ENCODE results near the gene MOB3B.

The MOB3B gene

DNA sequence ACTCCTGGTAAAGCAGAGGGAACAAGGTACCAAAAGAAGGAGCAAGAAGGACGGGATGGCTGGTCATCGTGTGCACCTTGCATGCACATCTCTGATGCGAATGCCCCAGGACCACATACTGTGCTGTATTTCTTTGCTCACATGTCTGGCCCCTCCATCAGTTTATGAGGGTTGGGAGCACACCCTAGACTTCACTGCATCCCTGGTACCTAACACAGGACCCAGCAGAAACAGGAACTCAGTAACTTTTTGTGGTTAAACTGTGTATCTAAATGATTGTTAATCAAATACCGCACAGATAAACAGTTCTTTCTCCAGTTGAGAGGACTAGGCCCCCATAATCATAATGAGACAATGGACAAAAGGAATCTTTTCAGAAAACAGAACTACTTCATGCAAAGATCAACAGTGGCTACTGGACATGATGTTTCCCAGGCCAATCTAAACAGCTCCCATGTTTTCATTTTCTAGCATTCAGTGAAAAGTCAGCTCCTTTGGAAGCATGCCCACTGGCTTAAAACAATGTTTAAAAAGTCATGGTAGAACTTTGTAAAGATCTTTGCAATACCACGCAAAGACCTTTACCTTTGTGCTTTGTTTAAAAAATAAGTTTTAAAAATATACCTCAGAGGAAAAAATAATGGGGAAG lies 61.0 kb downstream of the MOB3B start:
- no peak for TF ChIP-seq REST (tag by site-specific recombination; IDR thresholded peaks at IDR 0.05)
- TF ChIP-seq EGR2 (tag by site-specific recombination; IDR thresholded peaks at IDR 0.05; ENCODE audit: low read depth), result no peak
- TF ChIP-seq, protein P1, sequence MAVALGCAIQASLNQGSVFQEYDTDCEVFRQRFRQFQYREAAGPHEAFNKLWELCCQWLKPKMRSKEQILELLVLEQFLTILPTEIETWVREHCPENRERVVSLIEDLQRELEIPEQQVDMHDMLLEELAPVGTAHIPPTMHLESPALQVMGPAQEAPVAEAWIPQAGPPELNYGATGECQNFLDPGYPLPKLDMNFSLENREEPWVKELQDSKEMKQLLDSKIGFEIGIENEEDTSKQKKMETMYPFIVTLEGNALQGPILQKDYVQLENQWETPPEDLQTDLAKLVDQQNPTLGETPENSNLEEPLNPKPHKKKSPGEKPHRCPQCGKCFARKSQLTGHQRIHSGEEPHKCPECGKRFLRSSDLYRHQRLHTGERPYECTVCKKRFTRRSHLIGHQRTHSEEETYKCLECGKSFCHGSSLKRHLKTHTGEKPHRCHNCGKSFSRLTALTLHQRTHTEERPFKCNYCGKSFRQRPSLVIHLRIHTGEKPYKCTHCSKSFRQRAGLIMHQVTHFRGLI (tag by site-specific recombination; IDR thresholded peaks at IDR 0.05), result peak; percentile 77
- TF ChIP-seq, protein P2, sequence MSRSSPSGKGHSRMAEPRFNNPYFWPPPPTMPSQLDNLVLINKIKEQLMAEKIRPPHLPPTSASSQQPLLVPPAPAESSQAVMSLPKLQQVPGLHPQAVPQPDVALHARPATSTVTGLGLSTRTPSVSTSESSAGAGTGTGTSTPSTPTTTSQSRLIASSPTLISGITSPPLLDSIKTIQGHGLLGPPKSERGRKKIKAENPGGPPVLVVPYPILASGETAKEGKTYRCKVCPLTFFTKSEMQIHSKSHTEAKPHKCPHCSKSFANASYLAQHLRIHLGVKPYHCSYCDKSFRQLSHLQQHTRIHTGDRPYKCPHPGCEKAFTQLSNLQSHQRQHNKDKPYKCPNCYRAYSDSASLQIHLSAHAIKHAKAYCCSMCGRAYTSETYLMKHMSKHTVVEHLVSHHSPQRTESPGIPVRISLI (tag by site-specific recombination; IDR thresholded peaks at IDR 0.05), result no peak
- TF ChIP-seq ZNF785 (tag by site-specific recombination; IDR thresholded peaks at IDR 0.05), result no peak
- CTCF ChIA-PET, result no interaction called here

DNA sequence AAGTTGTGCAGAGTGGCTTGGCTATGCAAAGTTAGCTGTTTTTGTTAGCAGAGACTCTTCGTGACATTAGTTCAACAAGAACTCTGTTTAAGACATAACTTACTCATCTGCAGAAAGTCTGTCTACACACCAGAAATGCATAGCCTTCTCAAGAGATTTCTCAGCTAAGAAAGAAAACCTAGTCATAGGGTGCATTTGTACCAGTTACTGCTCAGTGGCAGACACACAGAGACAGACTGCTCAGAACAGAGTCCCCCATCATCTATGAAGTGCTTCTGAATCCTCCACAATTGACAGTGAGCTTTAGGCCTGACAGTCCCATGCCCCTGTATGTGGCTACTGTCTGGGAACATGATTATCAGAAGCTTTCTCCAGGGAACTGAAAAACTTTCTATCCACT lies 61.6 kb downstream of the MOB3B start:
- no peak overlapping the region for H3K27ac ChIP-seq (ENCODE audit: extremely low read depth, low read depth, low read length)
- H3K9me3 ChIP-seq (ENCODE audit: control insufficient read depth, insufficient read depth, low read depth, low read length), result no peaks in the 10 kb centered on the region
- TF ChIP-seq ZBTB21 (tag by site-specific recombination; IDR thresholded peaks at IDR 0.05) (no peak), MYNN (tag by site-specific recombination; IDR thresholded peaks at IDR 0.05; ENCODE audit: borderline replicate concordance) (no peak), ZNF211 (tag by site-specific recombination; IDR thresholded peaks at IDR 0.05; ENCODE audit: low read depth) (no peak), ZNF664 (tag by site-specific recombination; IDR thresholded peaks at IDR 0.05) (no peak), ZNF146 (tag by site-specific recombination; IDR thresholded peaks at IDR 0.05) (no peak), ZNF138 (tag by site-specific recombination; IDR thresholded peaks at IDR 0.05; ENCODE audit: borderline replicate concordance) (no peak), KLF10 (tag by site-specific recombination; IDR thresholded peaks at IDR 0.05) (no peak), ZNF777 (tag by site-specific recombination; IDR thresholded peaks at IDR 0.05; ENCODE audit: borderline replicate concordance) (no peak), GLIS1 (tag by site-specific recombination; IDR thresholded peaks at IDR 0.05) (no peak), ZNF785 (tag by site-specific recombination; IDR thresholded peaks at IDR 0.05) (no peak), SP2 (tag by site-specific recombination; IDR thresholded peaks at IDR 0.05) (no peak)
- TF ChIP-seq, protein P3, sequence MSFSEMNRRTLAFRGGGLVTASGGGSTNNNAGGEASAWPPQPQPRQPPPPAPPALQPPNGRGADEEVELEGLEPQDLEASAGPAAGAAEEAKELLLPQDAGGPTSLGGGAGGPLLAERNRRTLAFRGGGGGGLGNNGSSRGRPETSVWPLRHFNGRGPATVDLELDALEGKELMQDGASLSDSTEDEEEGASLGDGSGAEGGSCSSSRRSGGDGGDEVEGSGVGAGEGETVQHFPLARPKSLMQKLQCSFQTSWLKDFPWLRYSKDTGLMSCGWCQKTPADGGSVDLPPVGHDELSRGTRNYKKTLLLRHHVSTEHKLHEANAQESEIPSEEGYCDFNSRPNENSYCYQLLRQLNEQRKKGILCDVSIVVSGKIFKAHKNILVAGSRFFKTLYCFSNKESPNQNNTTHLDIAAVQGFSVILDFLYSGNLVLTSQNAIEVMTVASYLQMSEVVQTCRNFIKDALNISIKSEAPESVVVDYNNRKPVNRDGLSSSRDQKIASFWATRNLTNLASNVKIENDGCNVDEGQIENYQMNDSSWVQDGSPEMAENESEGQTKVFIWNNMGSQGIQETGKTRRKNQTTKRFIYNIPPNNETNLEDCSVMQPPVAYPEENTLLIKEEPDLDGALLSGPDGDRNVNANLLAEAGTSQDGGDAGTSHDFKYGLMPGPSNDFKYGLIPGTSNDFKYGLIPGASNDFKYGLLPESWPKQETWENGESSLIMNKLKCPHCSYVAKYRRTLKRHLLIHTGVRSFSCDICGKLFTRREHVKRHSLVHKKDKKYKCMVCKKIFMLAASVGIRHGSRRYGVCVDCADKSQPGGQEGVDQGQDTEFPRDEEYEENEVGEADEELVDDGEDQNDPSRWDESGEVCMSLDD (tag by site-specific recombination; IDR thresholded peaks at IDR 0.05), result no peak
- POLR2A ChIA-PET, result no interaction called here
- H3K4me1 ChIP-seq (ENCODE audit: control insufficient read depth, insufficient read depth, low read length), result peaks cover 5% of the 10 kb centered on the region; the same call in 1 of the 2 replicates
- no peaks in the 10 kb centered on the region for H3K36me3 ChIP-seq (ENCODE audit: control insufficient read depth in 2 of 2, insufficient read depth in 1 of 2, low read length in 2 of 2)
- H3K4me3 ChIP-seq (ENCODE audit: low read depth, low read length), result no peak overlapping the region
- CTCF ChIA-PET, result no interaction called here

More for the DNA sequence above, 61.0 kb downstream of the MOB3B start:
- Histone ChIP-seq H3K4me1 (ENCODE audit: control insufficient read depth, insufficient read depth, low read length) (peaks cover 9% of the 10 kb centered on the region), H3K4me3 (ENCODE audit: low read depth, low read length) (no peak overlapping the region), H3K9me3 (ENCODE audit: control insufficient read depth, insufficient read depth, low read depth, low read length) (no peaks in the 10 kb centered on the region), H3K36me3 (ENCODE audit: control insufficient read depth in 2 of 2, insufficient read depth in 1 of 2, low read length in 2 of 2) (no peaks in the 10 kb centered on the region), H3K27ac (ENCODE audit: extremely low read depth, low read depth, low read length) (no peak overlapping the region)
- POLR2A ChIA-PET, result no interaction called here

All from HEK293 (cell line).